A549 treated with AZD9567 at 1 μM for 4 hours (cell line): Measurements from ENCODE around the gene ADAM8. TPM values are rescaled to one million over a fixed set of nuclear protein-coding genes. Genes with fewer than 3 reads are reported as not detected.

Experiments used
- total RNA-seq: library from RNA; stranded (reverse); fragments of 200-300 nt; extraction: Qiagen RNA extraction; gene quantifications from 5 replicates; pipeline ENCODE4 v1.2.3, GENCODE V29; 2022; ENCODE audit not compliant: insufficient read depth

The ADAM8 gene
- total RNA-seq, result 1.4 to 4.7 TPM (median 3.2 TPM) in 5 replicates

DNA sequence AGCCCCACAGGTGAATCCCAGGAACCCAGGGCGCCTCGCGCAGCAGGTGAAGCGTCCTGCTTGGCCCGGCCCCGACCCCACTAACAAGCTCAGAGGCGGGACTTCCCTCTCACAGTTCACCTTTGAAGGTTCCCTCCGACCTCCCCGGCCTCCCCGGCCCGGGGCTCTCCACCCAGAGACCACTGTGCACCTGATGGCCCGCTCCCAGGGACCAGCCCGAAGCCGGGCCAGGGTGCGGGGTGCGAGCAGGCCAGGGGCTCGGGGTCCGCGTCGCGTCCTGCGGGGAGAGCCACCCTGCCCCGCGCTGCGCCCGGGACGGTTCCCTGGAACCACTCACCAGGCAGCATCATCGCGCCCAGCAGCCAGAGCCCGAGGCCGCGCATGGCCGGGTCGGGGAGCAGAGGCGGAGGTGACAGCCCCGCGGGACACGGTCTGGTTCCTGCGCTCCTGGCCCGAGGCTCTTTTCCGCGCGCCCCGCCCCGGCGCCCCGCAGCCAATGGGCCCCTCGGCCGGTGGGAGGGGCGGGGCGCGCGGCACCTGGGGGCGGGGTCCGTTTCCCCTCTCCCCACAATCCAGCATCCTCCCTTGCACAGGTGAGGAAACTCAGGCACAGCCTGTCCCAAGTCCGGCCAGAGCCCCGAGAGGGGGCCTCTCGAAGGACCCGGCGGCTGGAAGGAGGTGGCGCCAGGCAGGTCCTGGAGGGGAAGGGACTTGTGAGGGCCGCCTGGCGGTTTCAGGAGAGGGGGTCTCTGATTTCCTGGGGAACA is at the start of gene ADAM8:
TSS of gene ADAM8 (minus strand) at position 434 of the 767 bp plus-strand sequence. CDS start at position 383, 51 bp downstream.

DNA sequence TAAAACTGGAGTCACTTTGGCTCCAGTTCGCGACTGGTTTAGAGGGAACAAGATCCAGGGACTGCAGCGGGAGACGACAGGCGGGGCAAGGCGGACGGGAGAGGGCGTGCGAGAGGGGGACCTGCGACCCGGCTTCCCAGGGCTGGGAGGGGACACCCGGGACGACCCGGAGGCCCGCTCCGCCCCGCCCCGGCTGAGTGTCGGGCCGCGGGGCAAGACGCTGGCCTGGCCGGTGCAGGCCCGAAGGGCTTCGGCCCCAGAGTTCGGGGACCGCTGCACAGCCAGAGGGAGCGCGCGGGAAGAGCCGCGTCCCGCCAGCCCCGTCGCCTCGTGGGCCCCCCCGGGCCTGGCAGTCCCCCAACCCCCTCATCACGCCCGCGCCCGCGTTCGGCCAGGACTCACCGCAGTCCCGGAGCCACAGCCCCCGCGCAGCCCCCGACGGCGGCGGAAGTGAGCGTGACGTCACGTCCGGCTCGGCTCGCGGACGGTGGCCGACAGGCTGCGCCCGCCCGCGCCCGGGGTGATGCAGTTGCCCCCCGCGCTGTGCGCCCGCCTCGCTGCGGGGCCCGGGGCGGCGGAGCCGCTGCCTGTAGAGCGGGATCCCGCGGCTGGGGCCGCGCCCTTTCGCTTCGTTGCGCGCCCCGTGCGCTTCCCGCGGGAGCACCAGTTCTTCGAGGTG is 31.9 kb upstream of the ADAM8 start, which contains the start of the genes TUBGCP2 and ZNF511:
TSS of gene TUBGCP2 (minus strand) at position 452 of the 679 bp plus-strand sequence. CDS start 5,931 bp downstream, outside the sequence.
TSS of gene ZNF511 (plus strand) at position 494 of the 679 bp plus-strand sequence. CDS start at position 524, 30 bp downstream.

DNA sequence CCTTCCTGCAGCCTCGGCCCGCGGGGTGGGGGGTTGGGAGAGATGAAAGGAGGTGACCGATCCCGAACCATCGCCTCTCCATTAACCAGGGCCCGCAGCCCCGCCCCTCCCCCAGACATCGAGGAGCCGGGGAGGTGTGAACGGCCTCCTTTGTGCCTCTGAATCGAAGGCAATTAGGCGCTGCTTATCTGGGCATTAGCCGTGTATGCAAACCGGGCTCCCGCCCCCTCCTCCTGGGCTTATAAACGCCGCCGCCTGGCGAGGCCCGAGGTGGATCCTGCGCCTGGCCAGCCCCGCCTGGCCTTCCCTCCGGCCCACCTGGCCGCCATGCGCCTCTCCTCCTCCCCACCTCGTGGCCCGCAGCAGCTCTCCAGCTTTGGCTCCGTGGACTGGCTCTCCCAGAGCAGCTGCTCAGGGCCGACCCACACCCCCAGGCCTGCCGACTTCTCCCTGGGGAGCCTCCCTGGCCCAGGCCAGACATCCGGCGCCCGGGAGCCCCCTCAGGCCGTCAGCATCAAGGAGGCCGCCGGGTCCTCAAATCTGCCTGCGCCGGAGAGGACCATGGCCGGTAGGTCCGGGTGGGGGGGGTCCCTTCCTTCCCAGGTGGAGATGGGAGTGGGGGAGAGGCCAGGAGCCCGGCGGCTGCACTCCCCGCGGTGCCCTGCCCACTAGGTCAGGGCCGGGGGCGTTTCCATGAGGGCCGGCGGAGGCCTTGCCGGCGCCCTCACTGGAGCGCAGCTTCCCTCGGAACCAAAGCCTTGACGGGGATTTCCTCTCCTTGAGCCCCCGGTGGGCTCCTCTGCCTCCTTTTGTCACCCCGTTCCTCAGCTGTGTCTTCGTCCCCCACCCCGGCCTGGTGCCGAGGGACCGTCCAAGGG is 38.8 kb downstream of the ADAM8 start, which contains the start of gene VENTX:
TSS of gene VENTX (plus strand) at position 268 of the 878 bp plus-strand sequence. CDS start at position 328, 60 bp downstream.

DNA sequence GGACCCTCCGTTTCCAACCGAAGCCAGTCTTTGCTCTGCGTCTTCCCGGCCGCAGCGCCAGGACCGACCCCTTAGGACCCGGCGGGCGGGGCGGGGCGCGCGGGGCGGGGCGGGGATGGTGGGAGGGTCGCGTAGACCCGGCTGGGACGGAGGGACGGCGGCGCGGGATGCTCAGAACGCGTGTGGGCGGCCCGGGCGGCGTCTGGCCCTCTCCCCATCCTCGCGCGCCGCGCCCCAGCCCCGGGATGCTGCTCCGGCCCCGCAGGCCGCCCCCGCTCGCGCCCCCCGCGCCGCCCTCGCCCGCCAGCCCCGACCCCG is 46.7 kb downstream of the ADAM8 start, which contains the start of gene UTF1:
TSS of gene UTF1 (plus strand) at position 174 of the 318 bp plus-strand sequence. CDS start at position 246, 72 bp downstream.

Other genes with a start within 250 kb of the ADAM8 start
- 0.12 to 0.17 TPM (median 0.14 TPM) in 4 of 5 replicates, not detected in the other for gene ADGRA1, start 188.9 kb downstream of the ADAM8 start, total RNA-seq
- gene KNDC1, start 116.6 kb downstream of the ADAM8 start, total RNA-seq, result 0.81 to 1.9 TPM (median 1.1 TPM) in 4 of 5 replicates, not detected in the other
- gene UTF1, start 46.7 kb downstream of the ADAM8 start, total RNA-seq, result 0.09 TPM in 1 of 5 replicates, not detected in the others
- gene VENTX, start 39.0 kb downstream of the ADAM8 start, total RNA-seq, result not detected in 5 replicates
- 38.0 to 58.2 TPM (median 42.4 TPM) in 5 replicates for gene TUBGCP2, start 32.0 kb upstream of the ADAM8 start, total RNA-seq
- 60.6 to 74.7 TPM (median 73.4 TPM) in 5 replicates for gene ZNF511, start 32.0 kb upstream of the ADAM8 start, total RNA-seq
- 0.49 to 0.70 TPM (median 0.67 TPM) in 4 of 5 replicates, not detected in the other for gene CALY, start 60.0 kb upstream of the ADAM8 start, total RNA-seq
- 0.10 TPM in 1 of 5 replicates, not detected in the others for gene PRAP1, start 70.5 kb upstream of the ADAM8 start, total RNA-seq
- 13.0 to 17.6 TPM (median 15.4 TPM) in 5 replicates for gene FUOM, start 81.2 kb upstream of the ADAM8 start, total RNA-seq
- gene ECHS1, start 96.5 kb upstream of the ADAM8 start, total RNA-seq, result 132 to 164 TPM (median 150 TPM) in 5 replicates
- gene PAOX, start 102.4 kb upstream of the ADAM8 start, total RNA-seq, result 1.8 to 5.0 TPM (median 2.2 TPM) in 5 replicates
- 46.6 to 58.9 TPM (median 58.0 TPM) in 5 replicates for gene MTG1, start 117.3 kb upstream of the ADAM8 start, total RNA-seq
- gene SPRN, start 147.8 kb upstream of the ADAM8 start, total RNA-seq, result 0.22 to 0.34 TPM (median 0.24 TPM) in 4 of 5 replicates, not detected in the other
- 0.21 to 0.30 TPM (median 0.22 TPM) in 4 of 5 replicates, not detected in the other for gene SCART1, start 177.1 kb upstream of the ADAM8 start, total RNA-seq